ENCODE measurements around the gene RPTN.

Gene RPTN, protein sequence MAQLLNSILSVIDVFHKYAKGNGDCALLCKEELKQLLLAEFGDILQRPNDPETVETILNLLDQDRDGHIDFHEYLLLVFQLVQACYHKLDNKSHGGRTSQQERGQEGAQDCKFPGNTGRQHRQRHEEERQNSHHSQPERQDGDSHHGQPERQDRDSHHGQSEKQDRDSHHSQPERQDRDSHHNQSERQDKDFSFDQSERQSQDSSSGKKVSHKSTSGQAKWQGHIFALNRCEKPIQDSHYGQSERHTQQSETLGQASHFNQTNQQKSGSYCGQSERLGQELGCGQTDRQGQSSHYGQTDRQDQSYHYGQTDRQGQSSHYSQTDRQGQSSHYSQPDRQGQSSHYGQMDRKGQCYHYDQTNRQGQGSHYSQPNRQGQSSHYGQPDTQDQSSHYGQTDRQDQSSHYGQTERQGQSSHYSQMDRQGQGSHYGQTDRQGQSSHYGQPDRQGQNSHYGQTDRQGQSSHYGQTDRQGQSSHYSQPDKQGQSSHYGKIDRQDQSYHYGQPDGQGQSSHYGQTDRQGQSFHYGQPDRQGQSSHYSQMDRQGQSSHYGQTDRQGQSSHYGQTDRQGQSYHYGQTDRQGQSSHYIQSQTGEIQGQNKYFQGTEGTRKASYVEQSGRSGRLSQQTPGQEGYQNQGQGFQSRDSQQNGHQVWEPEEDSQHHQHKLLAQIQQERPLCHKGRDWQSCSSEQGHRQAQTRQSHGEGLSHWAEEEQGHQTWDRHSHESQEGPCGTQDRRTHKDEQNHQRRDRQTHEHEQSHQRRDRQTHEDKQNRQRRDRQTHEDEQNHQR

DNA sequence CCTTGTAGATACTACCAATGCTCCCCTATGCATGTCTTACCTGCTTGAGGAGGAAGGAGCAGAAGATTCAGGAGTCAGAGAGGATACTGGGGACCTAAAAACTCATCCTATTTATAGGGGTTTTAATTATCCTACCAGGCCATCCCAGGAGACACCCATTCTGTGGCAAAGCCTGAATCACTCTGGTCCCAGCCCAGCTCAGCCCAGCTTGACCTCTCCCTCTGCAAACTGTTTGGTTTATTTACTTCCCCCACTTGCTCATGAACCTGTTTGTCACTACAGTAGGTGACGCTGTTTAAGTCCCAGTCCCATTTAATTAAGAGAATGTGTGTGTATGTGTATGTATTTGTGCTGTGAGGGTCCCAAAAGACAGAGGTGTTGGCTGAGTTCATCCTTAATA lies at the start of gene RPTN:
Gene RPTN, minus strand, starts transcription at position 85 of the 400 bp plus-strand sequence. CDS start 1,339 bp downstream, outside the sequence.
- no peak within 1 kb of the TSS for H3K4me3 ChIP-seq (ENCODE audit: low read depth, low read length)
- TF ChIP-seq, protein P1, sequence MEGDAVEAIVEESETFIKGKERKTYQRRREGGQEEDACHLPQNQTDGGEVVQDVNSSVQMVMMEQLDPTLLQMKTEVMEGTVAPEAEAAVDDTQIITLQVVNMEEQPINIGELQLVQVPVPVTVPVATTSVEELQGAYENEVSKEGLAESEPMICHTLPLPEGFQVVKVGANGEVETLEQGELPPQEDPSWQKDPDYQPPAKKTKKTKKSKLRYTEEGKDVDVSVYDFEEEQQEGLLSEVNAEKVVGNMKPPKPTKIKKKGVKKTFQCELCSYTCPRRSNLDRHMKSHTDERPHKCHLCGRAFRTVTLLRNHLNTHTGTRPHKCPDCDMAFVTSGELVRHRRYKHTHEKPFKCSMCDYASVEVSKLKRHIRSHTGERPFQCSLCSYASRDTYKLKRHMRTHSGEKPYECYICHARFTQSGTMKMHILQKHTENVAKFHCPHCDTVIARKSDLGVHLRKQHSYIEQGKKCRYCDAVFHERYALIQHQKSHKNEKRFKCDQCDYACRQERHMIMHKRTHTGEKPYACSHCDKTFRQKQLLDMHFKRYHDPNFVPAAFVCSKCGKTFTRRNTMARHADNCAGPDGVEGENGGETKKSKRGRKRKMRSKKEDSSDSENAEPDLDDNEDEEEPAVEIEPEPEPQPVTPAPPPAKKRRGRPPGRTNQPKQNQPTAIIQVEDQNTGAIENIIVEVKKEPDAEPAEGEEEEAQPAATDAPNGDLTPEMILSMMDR (IDR thresholded peaks at IDR 0.05; ENCODE audit: insufficient read depth, low read depth, low read length, missing control alignments), result no peak
- no peak for DNase-seq (ENCODE audit: low read depth)

DNA sequence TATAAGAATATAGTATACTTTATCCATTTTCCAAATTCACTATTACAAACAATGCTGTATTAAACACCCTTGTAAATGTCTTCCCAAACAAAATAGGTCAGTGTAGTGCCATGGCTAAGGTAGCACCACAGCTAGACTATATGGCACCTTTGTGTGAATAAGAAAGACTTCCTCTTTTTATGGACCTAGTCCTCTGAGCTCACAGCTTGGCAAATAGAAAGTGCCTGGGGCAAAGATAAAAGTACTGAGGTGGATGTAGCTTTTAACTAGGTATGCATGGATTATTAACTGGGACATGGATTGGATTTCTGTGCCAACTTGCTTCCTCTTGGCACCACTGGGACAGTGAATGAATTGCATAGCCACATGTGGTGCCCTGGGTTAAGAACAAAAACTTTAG lies 40.0 kb upstream of the RPTN start:
- TF ChIP-seq, protein P1 (IDR thresholded peaks at IDR 0.05; ENCODE audit: insufficient read depth, low read depth, low read length, missing control alignments), result no peak
- H3K4me3 ChIP-seq (ENCODE audit: low read depth, low read length), result no peak overlapping the region
- DNase-seq (ENCODE audit: low read depth), result no peak

DNA sequence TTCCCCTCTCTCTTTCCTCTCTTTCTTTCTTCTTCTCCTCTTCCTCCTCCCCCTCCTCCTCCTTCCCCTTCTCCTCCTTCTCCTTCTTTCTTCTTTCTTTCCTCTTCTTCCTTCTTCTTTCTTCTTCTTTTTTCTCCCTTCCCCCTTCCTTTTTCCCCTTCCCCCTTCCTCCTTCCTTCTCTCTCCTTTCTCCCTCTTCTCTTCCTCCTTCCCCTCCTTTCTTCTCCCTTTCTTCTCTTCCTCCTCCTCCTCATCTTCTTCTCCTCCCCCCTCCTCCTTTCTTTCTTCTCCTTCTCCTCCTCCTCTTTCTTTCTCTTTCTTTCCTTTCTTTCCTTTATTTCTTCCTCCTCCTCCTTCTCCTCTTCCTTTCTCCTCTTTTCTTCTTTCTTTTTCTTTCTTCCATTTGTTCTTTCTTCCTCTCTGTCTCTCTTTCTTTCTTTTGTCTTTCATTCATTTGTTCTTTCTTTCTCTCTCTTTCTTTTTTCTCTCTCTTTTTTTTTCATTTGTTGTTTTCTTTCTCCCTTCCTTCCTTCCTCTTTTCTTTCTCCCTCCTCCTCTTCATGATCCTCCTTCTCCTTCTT lies 38.4 kb upstream of the RPTN start:
- H3K4me3 ChIP-seq (ENCODE audit: low read depth, low read length), result no peak overlapping the region
- DNase-seq (ENCODE audit: low read depth), result no peak
- TF ChIP-seq, protein P1 (IDR thresholded peaks at IDR 0.05; ENCODE audit: insufficient read depth, low read depth, low read length, missing control alignments), result no peak

DNA sequence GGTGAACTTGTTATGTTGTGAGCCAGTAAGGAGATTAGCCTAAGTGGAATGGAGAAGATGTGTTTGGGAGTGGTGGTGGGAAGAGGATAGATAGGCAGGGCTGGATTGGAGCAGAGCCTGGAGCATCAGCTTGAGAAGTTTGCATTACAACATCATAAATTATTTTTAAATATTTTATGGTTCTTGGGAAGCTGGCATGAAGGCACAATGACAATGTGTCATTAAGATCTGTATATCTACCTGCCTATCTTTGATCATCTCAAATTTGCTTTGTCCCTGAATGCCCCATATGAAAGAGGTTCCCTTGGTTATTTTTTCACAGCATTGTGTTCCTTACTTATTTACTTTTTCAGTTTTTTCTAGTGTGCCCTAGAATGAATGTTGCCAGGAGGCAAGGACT lies 32.7 kb upstream of the RPTN start:
- TF ChIP-seq, protein P1 (IDR thresholded peaks at IDR 0.05; ENCODE audit: insufficient read depth, low read depth, low read length, missing control alignments), result no peak
- no peak overlapping the region for H3K4me3 ChIP-seq (ENCODE audit: low read depth, low read length)
- DNase-seq (ENCODE audit: low read depth), result no peak

DNA sequence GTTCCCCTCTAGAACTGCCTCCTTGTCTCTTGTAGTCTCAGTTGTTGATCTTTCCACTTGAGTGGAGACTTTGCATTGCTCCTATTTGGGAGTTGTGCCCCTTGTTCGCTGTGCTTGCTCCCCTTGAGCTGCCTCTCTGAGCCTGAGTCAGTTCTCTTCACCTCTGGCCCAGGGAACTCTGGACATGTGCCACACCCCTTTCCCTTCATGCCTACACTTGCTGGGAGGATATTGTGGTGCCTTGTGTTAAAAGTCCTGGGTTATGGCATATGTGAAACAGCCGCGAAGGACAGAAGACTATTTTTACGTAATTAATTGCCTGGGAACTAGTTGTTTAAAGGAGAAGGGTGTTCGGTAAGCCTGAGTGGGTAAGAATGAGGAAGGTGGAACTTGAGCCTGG lies 32.2 kb upstream of the RPTN start:
- TF ChIP-seq, protein P1 (IDR thresholded peaks at IDR 0.05; ENCODE audit: insufficient read depth, low read depth, low read length, missing control alignments), result no peak
- no peak overlapping the region for H3K4me3 ChIP-seq (ENCODE audit: low read depth, low read length)
- DNase-seq (ENCODE audit: low read depth), result no peak

DNA sequence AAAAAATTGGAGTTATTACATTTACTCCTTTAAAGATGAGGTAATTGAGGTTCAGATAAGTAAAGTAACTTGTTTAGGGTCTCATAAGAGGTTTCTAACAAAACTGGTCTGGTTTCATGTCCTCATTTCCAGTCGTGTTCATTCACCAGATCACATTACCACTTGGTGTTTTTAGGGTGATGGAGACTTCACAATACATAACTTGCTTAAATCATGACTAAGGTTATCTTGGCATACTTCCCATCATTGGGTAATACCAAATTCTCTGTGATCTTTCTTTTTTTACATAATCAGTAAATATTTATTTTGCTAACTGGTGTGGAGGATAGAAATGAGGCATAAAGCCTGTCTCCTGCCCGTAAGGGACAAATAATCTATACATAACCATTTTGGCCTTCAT lies 31.6 kb upstream of the RPTN start:
- no peak for DNase-seq (ENCODE audit: low read depth)
- no peak overlapping the region for H3K4me3 ChIP-seq (ENCODE audit: low read depth, low read length)

More for the DNA sequence above, 31.6 kb upstream of the RPTN start:
- TF ChIP-seq, protein P1 (IDR thresholded peaks at IDR 0.05; ENCODE audit: insufficient read depth, low read depth, low read length, missing control alignments), result no peak

All from GM12865 (cell line).